HG03135 (cell line): ENCODE data around the gene SHISA7.

Experiments
- ATAC-seq: cut with Tn5 transposase; IDR thresholded peaks from one replicate; pipeline ENCODE4 v1.9.1; 2021; ENCODE audit warnings: mild to moderate bottlenecking, moderate library complexity; ENCODE audit not compliant: unreplicated experiment

The SHISA7 gene

DNA sequence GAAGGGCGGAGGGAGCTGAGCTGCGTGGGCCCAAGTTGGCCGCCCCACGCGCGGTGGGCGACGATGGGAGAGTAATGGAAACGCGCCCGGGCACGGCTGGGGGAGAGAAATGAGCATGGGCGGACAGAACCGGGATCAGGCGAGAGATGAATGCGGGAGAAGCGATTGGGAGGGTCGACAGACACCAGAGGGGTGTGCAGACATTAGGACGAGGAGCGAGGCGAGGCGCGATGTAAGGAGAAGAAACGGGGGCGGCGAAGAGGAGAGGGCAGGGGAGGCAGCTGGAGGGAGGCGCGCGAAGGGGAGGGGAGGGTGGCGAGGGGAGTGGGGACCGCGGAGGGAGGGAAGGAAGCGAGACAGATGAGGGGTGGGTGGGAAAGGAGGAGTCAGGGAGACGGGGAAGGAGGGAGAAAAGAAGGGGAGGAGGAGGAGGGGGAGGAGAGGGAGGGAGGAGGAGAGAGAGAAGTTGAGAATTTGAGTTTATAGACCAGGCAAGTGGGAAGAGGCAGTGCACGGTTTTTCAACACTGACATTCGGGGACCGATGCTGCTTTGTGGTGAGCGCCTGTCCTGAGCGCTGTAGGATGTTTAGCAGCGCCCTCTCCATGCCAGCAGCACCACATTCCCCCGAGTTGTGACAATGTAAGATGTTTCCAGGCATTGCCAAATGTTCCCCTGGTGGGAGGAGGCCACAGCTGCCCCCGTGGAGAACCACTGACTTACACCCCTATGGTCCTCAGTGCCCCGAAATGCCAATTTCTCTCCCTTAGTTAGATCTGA lies at the start of gene SHISA7:
Gene SHISA7, minus strand, starts transcription at position 256 of the 779 bp plus-strand sequence. CDS start 437 bp downstream, outside the sequence.
- no peak for ATAC-seq

DNA sequence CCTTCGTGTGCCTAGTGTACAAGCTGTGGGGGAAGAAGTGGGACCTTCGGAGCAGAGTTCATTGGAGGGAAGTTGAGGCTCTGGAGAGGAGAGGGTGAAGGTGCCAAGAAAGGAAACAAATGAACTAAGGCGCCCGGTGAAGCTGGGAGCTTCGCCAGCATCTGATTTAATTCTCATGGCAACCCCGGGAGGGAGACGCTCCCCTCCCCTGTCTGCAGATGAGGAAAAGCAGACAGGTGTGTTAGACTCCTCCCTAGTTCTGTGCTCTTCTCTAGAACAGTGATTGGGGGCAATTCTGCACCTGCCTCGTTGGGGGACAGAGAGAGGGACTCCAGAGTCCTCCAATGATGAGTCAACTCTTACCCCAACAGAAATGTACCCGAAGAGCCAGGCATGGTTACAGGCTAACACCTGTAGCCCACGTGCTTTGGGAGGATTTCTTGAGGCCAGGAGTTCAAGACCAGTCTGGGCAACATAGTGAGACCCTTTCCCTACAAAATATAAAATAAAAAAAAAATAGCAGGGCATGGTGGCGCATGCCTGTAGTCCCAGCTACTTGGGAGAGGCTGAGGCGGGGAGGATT lies 49.4 kb upstream of the SHISA7 start:
- no peak for ATAC-seq

DNA sequence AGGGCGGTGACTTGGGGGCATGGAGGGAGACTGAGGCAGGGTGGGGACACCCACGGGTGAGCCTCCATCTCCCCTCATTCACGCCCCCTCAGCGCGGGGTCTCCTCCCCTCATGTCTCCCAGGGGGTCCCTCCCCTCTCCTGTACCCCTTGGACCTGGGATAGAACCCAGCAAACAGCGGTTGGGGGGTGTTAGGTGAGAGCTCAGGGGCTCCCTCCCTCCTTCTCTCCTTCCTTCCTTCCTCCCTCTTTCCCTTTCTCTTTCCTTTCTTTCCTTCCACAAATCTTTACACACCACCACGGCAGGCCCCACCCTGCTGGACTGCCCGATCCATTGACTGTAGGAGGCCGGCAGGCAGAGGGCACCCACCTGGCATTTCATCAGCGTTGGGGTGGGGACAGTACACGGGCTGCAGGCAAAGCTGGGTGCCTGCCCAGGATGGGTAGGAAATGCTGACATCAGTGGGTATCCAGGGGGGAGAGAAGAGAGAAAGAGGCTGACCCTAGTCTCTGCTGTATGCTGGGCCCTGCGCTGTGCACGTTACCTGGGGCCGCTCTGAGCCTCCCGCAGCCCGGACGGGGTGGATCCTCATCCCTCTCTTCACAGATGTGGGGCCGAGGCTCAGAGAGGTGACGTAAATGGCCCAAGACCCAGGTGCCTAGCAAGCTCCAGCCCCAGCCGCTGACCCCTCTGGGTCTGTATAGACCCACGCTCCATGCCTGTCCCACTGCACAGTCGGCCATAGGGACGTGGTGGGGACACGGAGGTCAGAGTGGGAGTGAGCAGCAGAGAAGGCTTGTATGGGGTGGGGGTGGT lies 48.7 kb upstream of the SHISA7 start:
- ATAC-seq = no peak

DNA sequence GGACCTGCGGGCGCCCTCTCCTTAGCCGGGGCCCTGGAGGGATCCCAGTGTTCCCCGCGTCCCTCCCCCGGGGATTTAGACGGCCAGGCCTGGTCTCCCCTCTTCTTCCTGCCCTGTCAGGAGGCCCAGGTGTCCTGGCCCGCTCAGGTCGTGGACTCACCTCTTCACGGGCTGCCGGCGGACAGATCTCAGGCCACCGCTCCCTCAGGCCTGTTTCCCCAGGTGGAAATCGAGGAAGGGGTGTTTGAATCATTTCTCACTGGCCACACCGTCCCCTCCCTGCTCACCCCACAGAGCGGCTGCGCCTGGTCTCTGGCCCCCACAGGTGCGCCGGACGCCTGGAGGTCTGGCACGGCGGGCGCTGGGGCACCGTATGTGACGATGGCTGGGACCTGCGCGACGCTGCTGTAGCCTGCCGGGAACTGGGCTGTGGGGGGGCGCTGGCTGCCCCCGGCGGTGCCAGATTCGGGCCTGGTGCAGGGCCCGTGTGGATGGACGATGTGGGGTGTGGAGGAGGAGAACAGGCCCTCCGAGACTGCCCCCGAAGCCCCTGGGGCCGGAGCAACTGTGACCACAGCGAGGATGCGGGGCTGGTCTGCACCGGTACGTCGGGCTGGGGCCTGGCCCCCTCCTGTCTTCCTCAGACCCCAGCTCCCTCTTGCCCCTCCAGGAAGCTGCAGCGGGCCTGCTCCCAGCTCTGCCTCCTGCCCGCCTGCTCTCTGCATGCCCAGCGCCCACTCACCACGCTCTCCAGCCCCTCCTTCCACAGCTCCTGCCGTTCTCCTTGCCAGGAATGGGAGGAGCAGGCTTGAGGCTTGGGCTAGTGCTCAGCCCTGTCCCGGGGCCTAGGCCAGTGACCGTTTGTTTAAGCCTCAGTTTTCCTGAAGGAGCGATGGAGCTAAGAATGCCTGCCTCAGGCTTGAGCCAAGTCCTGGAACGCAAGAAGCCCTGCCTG lies 47.7 kb upstream of the SHISA7 start:
- no peak for ATAC-seq

DNA sequence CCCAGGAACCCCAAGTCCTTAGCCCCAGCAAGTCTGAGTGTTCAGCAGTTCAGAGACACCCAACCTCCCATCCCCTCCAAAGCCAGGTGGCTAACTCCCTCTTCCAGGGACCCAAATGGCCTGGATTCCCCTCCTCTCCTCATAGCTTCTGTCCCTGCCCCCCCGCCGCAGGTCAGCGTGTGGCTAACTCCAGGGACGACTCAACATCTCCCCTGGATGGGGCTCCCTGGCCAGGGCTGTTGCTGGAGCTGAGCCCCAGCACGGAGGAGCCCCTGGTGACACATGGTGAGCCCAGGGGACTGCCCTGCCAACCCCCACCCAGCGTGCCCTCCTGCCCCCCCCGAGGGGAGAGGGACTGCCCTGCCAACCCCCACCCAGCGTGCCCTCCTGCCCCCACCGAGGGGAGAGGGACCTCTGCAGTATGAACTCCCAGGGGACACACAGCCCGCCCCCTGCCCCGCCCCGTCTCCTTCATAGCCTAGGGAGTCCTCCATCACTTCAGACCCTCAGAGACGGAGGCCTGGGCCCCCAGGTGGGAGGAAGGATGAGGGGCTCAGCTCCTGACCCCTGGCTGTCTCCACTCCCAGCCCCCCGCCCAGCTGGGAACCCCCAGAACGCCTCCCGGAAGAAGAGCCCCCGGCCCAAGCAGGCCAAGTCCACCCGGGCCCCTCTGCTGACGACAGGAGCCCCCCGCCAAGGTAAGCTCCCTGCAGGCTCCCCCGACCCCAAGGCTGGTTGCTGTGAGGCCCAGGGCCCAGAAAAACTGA lies 46.8 kb upstream of the SHISA7 start:
- no peak for ATAC-seq

DNA sequence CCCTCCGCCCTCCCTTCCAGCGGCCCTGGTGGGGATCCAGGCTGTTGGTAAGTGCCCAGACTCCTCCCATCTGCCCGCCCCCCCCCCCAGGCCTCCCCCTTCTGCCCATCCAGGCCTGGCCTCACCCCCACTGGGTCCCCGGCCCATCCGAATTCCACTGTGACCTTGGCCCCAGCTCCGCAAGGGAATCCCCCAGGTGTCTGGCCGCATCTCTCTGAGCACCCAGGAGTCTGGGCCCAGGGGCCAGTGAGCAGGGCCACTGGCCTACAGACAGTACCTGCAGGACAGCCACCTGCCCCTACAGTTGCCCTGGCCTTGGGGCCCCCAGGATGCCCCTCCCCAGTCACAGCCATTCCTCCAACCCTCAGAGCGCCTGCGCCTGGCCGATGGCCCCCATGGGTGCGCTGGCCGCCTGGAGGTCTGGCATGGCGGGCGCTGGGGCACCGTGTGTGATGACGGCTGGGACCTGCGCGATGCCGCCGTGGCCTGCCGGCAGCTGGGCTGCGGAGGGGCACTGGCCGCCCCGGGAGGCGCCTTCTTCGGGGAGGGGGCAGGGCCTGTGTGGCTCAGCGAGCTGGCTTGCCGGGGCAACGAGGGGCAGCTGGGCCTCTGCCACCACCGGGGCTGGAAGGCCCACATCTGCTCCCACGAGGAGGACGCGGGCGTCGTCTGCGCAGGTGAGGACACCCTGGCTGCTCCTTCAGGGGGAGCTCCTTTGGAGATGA lies 46.0 kb upstream of the SHISA7 start:
- no peak for ATAC-seq

DNA sequence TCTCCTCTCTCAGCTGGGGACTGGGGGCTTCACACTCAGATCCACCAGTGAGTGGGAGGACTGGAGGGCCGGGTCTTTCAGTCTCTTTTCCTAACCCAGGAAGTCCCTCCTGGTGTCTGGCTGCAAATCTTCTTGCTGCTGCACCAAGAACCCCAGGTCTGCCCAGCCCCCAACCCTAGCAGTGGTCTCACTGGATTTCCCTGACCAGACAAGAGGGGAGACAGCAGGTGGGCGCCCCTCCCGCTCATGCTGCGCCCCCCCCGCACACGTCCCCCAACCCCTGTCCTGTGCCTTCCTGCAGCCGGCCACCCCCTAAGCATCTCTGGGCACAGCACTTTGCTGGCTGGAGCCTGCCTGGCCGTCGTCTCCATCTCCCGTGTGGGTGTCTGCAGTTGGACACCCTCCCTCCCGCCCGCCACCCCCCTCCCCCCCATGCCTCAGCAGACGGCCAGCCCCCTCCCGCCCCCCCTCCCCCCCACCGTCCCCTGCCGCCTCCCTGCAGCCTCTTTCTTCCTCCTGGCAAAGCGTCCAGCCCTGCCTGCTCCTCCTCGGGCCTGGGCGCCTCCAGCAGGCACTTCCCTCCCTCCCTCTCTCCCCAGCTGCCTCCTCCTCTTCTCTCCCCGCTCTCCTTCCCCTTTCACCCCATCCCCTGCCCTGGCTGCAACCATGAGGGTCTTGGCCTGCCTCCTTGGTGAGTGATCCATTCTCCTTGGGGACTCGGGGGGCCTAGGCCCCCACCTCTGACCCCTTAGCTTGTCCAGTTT lies 45.0 kb upstream of the SHISA7 start, which contains the start of gene SSC5D:
Gene SSC5D, plus strand, starts transcription at position 513 of the 764 bp plus-strand sequence. Its CDS starts 154 bp downstream, at position 667.
- ATAC-seq = no peak

DNA sequence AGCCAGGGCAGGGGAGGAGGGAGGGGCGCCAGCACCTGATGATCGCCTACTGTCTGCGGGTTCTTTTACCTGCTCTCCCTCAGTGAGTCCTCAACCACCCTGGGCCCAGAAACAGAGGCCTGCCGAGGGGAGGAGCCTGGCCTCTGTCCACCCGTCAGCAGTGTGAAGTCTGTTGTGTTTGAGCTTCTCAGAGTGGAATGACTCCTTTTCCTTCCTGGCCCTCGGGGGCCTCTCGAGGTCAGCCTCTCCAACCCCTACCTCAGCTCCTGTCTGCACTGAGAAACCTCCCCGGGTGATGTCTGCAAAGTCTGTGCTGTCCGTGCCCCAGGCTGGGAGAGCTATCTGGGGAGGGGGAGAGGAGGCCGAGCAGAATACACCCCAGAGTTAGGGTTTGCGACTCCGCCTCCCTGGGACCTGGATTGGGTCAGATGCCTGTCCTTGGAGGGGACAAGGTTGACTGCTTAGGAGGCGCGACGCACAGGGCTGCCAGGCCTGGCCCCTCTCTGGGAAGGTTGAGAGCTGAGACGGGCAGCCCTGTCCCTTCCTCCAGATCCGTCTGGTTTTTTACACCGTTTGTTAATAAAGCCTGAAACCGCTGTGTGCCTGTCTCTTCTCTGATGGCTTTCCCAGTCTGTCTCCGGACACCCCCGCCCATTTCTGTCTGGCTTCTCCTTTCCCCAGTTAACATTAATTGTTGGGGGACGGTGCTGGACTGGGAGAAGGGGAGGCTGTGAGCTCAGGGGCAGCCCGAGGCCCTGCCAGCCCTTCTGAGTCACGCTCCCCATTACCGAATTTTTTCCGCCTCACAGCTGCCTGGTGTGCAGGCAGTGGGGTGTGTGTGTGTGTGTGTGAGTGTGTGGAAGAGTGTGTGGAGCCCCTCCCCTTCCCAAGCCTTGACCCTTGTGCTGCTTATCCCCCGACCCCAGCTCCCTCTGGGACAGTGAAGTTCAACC lies 44.1 kb upstream of the SHISA7 start:
- ATAC-seq = no peak

DNA sequence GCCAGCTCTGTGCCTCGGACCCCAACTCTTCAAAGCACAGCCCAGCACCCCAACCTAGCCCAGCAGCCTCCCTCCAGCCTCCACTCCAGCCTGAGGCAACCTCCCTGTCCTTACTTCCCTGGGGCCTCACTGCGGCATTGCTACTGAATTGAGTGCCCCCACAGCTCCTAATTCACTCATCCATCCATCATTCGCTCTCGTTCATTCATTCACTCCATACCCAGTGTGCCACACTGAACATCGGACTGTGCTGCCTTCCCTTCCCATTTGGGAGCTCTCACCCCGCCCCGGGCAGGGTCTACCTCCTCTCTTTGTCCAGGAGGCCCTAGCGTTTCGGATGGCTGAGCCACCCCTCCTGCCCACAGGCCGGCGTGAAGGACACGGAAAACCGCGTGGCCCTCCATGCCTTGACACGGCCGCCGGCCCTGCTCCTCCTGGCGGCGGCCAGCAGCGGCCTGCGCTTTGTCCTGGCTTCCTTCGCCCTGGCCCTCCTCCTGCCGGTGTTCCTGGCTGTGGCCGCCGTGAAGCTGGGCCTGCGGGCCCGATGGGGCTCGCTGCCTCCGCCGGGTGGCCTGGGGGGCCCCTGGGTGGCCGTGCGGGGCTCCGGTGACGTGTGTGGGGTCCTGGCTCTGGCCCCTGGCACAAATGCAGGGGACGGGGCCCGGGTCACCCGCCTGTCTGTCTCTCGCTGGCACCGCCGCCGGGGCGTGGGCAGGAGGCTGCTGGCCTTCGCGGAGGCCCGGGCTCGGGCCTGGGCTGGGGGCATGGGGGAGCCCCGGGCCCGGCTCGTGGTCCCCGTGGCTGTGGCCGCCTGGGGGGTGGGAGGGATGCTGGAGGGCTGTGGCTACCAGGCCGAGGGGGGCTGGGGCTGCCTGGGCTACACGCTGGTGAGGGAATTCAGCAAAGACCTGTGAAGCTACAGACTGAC lies 43.2 kb upstream of the SHISA7 start:
- ATAC-seq = no peak

DNA sequence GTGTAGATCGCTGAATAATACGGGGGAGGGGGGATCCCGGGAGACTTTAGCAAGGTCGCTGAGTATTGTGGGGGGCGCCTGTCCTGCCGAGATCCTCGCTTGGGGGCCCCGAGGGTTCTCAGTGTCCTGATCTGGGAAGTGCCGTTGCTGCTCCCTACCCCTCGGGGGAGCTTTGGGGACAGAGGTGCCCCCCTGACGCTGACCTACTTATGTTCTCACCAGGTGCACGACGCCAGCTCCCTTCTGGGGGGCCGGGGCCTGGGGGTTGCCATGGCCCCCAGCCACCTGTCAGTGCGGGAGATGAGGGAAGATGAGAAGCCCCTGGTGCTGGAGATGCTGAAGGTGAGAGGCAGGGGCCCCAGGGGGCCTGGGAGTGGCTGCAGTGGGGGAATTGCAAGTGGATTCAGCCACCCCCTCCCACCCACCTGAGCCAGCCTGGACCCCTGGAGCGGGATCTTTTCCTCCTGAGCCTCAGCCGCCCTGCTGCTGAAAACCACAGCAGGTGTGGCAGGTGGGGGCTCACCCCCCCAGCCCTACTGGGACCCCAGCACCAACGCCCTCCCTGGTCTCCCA lies 42.4 kb upstream of the SHISA7 start:
- ATAC-seq = no peak

DNA sequence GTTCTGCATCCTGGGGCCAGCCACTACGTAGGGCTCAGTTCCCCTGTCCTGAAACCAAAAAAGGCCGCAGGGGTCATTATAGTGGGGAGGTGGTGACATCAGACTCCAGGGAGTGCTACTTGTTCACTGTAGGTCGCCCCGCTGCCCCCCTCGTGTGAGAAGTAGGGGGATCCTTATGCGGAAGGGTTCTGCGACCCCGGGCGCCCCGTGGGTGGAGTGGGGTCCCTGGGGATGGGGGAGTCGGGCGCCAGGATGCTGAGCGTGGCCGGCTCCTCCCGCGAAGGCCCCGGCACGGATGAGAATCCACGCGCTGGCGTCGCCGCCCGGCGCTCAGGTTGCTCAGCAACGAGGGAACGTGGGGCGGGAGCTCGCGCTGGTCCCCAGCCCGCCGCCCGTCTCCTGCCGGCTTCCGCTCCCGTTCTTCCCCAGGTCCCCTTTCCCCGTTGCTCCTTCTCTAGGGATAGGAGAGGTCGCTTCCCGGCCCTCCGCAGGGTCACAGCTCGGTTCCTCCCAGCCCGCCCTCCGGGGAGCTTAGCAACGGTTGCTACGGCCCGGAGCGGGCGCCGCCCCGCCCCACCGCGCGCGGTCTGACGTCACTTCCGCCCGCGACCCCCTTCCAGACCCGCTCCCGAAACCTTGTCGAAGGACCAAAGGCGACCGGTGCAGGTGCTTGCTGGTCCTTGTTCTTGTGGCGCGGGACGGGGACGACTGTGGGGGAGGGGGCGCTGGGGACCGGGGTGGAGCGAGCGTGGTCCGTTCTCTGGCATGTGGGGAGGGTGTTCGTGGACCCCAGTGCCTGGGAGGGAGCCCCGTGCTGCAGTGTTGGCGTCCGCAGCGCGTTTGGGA lies 41.7 kb upstream of the SHISA7 start, which contains the start of gene NAT14:
Gene NAT14, plus strand, starts transcription at position 596 of the 846 bp plus-strand sequence. CDS start 521 bp downstream, outside the sequence.
- no peak for ATAC-seq

DNA sequence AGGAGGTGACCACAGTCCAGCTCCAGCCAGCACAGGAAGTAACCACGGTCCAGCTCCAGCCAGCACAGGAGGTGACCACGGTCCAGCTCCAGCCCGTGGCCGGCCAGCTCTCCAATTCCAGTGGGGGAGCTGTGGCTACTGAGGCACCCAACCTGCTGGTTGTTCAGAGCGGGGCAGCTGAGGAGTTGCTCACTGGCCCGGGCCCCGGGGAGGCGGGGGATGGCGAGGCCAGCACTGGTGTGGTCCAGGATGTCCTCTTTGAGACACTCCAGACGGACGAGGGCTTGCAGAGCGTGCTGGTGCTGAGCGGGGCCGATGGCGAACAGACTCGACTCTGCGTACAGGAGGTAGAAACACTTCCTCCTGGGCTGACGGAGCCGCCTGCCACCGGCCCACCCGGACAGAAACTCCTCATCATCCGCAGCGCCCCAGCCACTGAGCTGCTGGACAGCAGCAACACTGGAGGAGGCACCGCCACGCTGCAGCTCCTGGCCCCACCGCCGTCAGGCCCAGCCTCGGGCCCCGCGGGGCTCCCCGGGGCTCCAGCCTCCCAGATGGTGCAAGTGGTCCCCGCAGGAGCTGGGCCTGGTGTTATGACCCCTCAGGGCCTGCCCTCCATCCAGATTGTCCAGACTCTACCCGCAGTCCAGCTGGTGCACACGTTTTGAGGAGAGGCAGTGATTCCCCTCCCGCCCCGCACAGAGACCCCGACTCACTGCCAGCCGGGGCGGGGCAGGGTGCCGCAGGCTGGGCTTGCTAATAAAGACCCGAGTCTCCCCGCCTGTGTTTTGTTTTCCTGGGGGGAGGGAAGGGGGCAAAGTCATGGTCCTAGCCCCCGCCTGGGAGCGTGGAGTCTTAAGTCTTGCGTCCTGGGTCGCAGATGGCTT lies 40.8 kb upstream of the SHISA7 start:
- ATAC-seq = no peak

DNA sequence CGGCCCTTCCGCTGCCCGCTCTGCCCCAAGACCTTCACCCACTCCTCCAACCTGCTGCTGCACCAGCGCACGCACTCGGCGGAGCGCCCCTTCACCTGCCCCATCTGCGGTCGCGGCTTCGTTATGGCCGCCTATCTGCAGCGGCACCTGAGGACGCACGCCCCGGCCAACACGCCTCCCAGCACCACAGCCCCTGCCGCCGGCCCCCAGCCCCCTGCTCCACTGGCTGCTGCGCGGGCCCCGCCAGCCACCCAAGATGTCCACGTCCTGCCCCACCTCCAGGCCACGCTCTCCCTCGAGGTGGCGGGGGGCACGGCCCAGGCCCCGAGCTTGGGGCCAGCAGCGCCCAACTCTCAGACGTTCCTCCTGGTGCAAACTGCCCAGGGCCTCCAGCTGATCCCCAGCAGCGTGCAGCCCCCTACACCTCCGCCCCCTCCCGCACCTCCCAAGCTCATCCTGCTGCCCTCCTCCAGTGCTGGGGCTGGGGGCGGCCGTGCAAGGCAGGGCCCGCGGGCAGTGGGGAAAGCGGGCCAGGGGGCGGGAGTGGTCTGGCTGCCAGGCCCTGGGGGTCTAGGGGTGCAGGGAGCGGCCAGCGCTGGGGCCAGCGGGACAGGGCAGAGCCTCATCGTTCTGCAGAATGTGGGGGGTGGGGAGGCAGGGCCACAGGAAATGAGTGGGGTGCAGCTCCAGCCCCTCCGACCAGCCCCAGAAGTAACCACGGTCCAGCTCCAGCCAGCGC lies 40.0 kb upstream of the SHISA7 start:
- no peak for ATAC-seq
